HG02973 (cell line): ENCODE data around the gene OLFML2B.

Experiments
- ATAC-seq: cut with Tn5 transposase; IDR thresholded peaks from one replicate; pipeline ENCODE4 v1.9.1; 2021; ENCODE audit warnings: moderate library complexity; ENCODE audit not compliant: unreplicated experiment

Gene OLFML2B

GRCh38 chr1:161948435-161948834, 75.2 kb downstream of the OLFML2B start:
- no peak for ATAC-seq

GRCh38 chr1:161946071-161946987, 77.3 kb downstream of the OLFML2B start:
- no peak for ATAC-seq

DNA sequence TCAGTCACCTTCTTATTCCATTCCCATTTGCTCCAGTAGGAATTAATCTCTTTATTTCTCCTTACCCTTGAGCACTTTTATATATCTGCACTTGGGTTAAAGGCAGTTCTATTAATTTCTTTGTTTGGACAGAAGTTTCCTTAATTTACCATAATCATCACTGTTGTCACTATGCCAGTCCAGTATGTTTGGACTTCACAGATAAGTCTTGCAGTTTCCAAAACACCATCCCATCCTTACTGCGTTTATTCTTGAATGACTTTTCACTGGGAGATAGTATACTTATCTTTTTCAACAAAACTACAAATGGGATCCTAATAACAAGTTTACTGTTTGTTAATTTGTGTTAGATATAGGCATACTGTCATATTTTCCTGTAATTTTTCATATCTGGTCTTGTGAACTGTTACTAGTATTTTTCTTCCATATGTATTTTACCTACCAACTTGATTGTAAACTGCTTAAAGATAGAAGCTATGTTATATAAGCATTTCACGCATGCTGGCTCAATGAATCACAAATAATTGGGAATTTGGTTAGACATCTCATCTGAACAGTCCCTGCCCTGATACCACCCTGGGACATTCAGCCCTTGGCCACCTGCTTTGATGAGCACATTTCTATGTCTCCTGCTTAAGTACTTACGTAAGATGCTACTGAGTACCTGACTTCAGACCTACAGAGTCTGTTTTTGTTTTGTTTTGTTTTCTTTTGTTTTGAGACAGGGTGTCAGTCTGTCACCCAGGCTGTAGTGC, 78.2 kb downstream of the OLFML2B start:
- ATAC-seq, result no peak

DNA sequence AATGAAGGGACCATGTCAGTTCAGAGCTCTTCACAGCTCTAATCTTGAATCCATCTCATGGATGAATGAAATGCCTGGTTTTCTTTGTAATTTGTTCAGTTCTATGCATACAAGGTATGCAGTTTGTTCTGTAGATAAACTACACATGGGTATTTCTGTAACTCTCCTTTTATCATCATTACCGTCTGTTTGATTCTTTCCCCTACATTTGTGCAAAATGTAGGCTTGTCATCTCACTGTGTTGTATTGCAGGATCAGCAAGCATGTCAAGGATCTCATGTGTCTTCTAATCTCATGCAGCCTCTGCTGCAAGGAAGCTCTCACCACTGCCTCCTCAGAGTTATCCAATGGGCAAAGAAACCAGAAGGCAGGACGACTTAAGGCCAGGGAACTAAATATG, 79.3 kb downstream of the OLFML2B start:
- ATAC-seq, result no peak

GRCh38 chr1:161943737-161944136, 79.9 kb downstream of the OLFML2B start:
- no peak for ATAC-seq

- ATAC-seq, result no peak
Measured at GRCh38 chr1:161941726-161942436, 81.8 kb downstream of the OLFML2B start.

DNA sequence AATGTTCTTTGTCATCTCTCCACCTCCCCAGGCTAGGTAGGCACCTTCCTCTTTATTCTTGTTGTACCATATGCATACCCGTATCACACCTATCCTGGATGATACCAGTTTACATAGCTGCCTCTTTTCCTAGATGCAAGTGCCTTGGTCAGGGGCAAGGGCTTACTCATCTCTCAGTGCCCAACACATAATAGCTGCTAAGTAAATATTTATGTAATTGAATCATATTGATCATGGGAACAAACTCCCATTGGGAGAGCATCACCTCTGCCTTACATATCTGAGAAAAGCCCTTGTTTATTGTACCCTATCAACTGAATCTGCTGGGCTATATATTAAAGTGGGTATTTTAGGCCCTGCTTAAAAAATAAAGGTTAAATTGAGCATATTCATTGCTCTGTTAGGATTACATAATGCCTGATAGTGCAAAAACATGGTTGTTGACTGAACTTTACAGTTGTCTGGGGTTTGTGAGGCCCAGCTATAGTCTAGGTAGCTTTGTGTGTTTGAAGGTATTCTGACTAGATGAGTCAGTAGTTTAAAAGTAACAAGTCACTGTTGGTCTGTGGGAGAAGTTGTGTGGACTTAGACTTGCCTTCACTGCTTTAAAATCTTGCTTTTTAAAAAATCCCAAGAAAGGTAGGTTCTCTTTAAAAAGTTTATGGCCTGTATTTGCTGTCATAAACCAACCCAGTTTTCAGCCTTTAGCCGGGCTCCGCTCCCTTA, 82.6 kb downstream of the OLFML2B start:
- ATAC-seq, result no peak

- ATAC-seq, result no peak
Measured at GRCh38 chr1:161936786-161937185, 86.9 kb downstream of the OLFML2B start.

DNA sequence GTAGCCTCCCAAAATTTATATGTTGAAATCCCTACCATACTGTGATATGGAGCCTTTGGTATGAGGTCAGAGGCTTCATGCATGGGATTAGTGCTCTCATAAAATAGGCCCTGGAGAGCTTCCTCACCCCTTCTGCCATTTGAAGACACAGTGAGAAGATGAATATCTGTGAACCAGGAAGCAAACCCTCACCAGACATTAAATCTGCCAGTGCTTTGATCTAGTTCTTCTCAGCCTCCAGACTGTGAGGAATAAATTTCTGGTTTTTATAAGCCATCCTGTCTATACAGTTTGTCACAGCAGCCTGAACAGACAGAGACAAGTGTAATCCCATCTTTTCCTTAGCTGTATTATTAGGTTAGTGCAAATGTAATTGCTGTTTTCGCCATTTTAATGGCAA, 88.4 kb downstream of the OLFML2B start:
- ATAC-seq, result no peak

DNA sequence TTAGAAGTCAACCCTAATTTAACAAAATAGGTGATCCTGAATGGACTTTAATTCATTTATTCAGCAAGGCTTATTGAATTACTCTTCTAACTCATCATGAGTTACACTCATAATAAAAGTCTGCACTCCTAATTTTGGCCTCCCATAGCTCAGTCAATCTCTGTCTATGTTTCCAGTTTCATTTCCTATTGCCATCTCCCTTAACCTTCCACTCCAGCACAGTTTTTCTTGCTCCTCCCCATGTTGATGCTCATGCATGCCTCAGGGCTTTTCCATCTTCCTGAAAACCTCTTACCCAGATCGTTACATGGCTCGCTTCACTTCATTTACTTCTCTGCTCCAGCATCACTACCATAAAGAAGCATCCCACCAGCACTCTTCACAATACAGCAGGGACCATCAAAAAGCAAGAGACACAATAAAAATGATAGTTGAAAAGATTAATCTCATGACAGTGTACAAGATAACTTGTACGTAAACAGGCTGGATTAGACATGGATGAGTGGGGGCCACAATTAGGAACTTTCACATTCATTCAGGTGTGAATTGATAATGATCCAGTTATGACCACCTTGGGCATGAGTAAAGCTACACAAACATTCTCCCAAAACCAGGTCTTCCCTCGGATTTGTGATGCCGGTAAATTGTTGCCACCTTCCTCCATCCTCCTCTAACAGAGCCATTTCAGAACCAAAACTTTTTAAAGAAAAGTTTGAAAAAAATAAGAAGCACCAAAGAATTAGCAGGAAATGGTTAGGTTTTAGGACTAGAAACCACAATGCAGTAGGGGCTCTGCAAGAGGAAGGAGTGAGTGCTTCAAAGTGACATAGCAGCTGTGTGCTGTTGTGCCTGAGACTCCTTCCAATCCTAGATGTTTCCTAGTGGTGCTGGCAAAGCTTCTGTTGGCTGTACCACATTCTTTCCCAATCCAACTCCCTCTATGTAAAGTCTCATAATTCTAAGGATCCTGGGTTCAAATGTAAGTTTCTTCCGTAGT, 89.8 kb downstream of the OLFML2B start:
- ATAC-seq, result no peak
